ENCODE results near the gene EXOC4.

EXOC4 gene

GRCh38 chr7:133829336-133829897 is 576.5 kb downstream of the EXOC4 start (continued):
- TF ChIP-seq ZNF660 (tag by site-specific recombination; IDR thresholded peaks at IDR 0.05) (0 out of 2 replicates have a peak, but pooled peaks have one; percentile 30), ZNF776 (tag by site-specific recombination; IDR thresholded peaks at IDR 0.05; ENCODE audit: borderline replicate concordance) (no peak)

DNA sequence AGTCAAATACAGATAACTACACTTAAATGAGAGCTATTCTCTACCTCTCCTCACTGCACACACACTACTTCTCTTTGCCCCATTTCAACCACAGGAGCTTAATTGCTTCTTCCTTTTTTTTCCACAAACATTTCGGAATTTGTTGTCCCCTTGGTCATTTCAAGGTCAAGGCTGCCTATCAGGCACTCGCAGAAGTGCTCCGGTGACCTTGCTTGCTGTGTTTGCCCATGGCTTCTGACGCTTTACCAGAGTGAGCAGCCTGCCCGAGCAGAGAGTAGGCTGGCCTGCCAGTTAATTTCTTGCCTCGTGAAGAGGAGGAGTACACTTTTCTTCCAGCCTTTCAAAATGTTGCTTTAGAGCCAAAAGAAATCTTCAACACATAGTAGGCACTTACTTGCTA is 577.2 kb downstream of the EXOC4 start:
- H3K36me3 ChIP-seq (ENCODE audit: control insufficient read depth in 2 of 2, insufficient read depth in 1 of 2, low read length in 2 of 2), result no peaks in the 10 kb centered on the region
- ChIA-PET CTCF (interaction anchor here (0.6 to 1.0 kb wide), 2 partner anchors 21 to 597 kb away, joined by 3 read pairs; no protein-coding TSS in a partner anchor), POLR2A (no interaction called here)
- H3K4me1 ChIP-seq (ENCODE audit: control insufficient read depth, insufficient read depth, low read length), result no peaks in the 10 kb centered on the region
- TF ChIP-seq WT1 (tag by site-specific recombination; IDR thresholded peaks at IDR 0.05) (no peak), ZNF302 (tag by site-specific recombination; IDR thresholded peaks at IDR 0.05; ENCODE audit: low read depth) (no peak), YY2 (tag by site-specific recombination; IDR thresholded peaks at IDR 0.05) (no peak), ZNF423 (tag by site-specific recombination; IDR thresholded peaks at IDR 0.05) (no peak), ZNF155 (tag by site-specific recombination; IDR thresholded peaks at IDR 0.05) (no peak), ZSCAN30 (tag by site-specific recombination; IDR thresholded peaks at IDR 0.05) (no peak), ZNF677 (tag by site-specific recombination; IDR thresholded peaks at IDR 0.05) (no peak), ZNF341 (tag by site-specific recombination; IDR thresholded peaks at IDR 0.05; ENCODE audit: low read depth) (no peak), BCL6B (tag by site-specific recombination; IDR thresholded peaks at IDR 0.05) (no peak), ZFHX2 (tag by site-specific recombination; conservative IDR thresholded peaks at IDR 0.05) (no peak), ZNF146 (tag by site-specific recombination; IDR thresholded peaks at IDR 0.05) (no peak), ZSCAN23 (tag by site-specific recombination; IDR thresholded peaks at IDR 0.05) (no peak), SALL2 (tag by site-specific recombination; IDR thresholded peaks at IDR 0.05; ENCODE audit: borderline replicate concordance) (no peak)
- TF ChIP-seq, protein P1, sequence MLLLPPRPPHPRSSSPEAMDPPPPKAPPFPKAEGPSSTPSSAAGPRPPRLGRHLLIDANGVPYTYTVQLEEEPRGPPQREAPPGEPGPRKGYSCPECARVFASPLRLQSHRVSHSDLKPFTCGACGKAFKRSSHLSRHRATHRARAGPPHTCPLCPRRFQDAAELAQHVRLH (tag by site-specific recombination; IDR thresholded peaks at IDR 0.05), result no peak
- H3K4me3 ChIP-seq (ENCODE audit: low read depth, low read length), result no peak overlapping the region
- no peak overlapping the region for H3K27ac ChIP-seq (ENCODE audit: extremely low read depth, low read depth, low read length)
- no peaks in the 10 kb centered on the region for H3K9me3 ChIP-seq (ENCODE audit: control insufficient read depth, insufficient read depth, low read depth, low read length)

DNA sequence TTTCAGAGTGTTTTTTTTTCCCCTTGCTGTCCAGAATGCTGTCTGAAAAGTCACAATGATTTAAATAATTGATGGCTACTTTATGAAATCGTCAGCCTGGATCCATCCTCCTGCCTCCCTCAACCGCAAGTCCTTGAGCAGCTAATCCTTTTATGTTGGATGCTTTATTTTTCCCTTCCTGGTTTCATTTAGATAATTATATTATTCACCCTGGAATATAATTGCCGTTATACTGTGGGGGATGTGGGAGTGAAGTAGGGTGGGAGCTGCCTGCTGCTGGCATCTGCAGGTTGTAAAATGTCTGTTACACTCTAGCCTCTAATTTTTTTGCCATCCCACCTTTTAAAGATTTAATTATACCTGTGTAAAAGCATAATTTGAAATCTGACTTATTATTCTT is 583.8 kb downstream of the EXOC4 start:
- H3K4me1 ChIP-seq (ENCODE audit: control insufficient read depth, insufficient read depth, low read length), result peaks cover 19% of the 10 kb centered on the region
- H3K36me3 ChIP-seq (ENCODE audit: control insufficient read depth in 2 of 2, insufficient read depth in 1 of 2, low read length in 2 of 2), result no peaks in the 10 kb centered on the region
- H3K27ac ChIP-seq (ENCODE audit: extremely low read depth, low read depth, low read length), result no peak overlapping the region
- POLR2A ChIA-PET, result no interaction called here
- CTCF ChIA-PET, result no interaction called here
- H3K9me3 ChIP-seq (ENCODE audit: control insufficient read depth, insufficient read depth, low read depth, low read length), result no peaks in the 10 kb centered on the region
- no peak overlapping the region for H3K4me3 ChIP-seq (ENCODE audit: low read depth, low read length)
- no peak for TF ChIP-seq ZNF391 (tag by site-specific recombination; IDR thresholded peaks at IDR 0.05; ENCODE audit: borderline replicate concordance, low read depth)
- TF ChIP-seq KLF17 (tag by site-specific recombination; IDR thresholded peaks at IDR 0.05), result no peak
- TF ChIP-seq ZNF621 (tag by site-specific recombination; IDR thresholded peaks at IDR 0.05), result no peak
- TF ChIP-seq ZNF248 (tag by site-specific recombination; IDR thresholded peaks at IDR 0.05), result no peak
- no peak for TF ChIP-seq ZNF10 (tag by site-specific recombination; IDR thresholded peaks at IDR 0.05)
- no peak for TF ChIP-seq ZFP69B (tag by site-specific recombination; IDR thresholded peaks at IDR 0.05)
- TF ChIP-seq, protein P2, sequence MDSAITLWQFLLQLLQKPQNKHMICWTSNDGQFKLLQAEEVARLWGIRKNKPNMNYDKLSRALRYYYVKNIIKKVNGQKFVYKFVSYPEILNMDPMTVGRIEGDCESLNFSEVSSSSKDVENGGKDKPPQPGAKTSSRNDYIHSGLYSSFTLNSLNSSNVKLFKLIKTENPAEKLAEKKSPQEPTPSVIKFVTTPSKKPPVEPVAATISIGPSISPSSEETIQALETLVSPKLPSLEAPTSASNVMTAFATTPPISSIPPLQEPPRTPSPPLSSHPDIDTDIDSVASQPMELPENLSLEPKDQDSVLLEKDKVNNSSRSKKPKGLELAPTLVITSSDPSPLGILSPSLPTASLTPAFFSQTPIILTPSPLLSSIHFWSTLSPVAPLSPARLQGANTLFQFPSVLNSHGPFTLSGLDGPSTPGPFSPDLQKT (IDR thresholded peaks at IDR 0.05; ENCODE audit: borderline replicate concordance, low read depth, low read length), result no peak
- TF ChIP-seq ZNF19 (tag by site-specific recombination; IDR thresholded peaks at IDR 0.05; ENCODE audit: low read depth), result no peak
- TF ChIP-seq FEZF1 (tag by site-specific recombination; IDR thresholded peaks at IDR 0.05), result no peak
- peak; percentile 35; the same call in 1 of the 2 replicates for TF ChIP-seq OSR2 (tag by site-specific recombination; IDR thresholded peaks at IDR 0.05)
- TF ChIP-seq SP7 (tag by site-specific recombination; IDR thresholded peaks at IDR 0.05), result peak; percentile 88
- TF ChIP-seq HOXD13 (CRISPR knock-in tag; IDR thresholded peaks at IDR 0.05; ENCODE audit: borderline replicate concordance), result no peak
- TF ChIP-seq ZNF169 (tag by site-specific recombination; IDR thresholded peaks at IDR 0.05), result no peak
- TF ChIP-seq ZBTB20 (tag by site-specific recombination; IDR thresholded peaks at IDR 0.05), result no peak
- TF ChIP-seq ZNF792 (tag by site-specific recombination; IDR thresholded peaks at IDR 0.05), result no peak
- TF ChIP-seq ZNF132 (tag by site-specific recombination; IDR thresholded peaks at IDR 0.05; ENCODE audit: borderline replicate concordance), result no peak
- peak; percentile 95 for TF ChIP-seq WT1 (tag by site-specific recombination; IDR thresholded peaks at IDR 0.05)
- TF ChIP-seq ZNF394 (tag by site-specific recombination; IDR thresholded peaks at IDR 0.05; ENCODE audit: borderline replicate concordance), result no peak
- peak; percentile 49 for TF ChIP-seq ZFHX2 (tag by site-specific recombination; conservative IDR thresholded peaks at IDR 0.05)
